Fibroblast of skin of back (primary cell): ENCODE results near the gene AUTS2.

Source experiments
- DNase-seq: peaks from one replicate; pipeline ENCODE4 v3.0.0-alpha.2; 2013

Gene AUTS2

DNA sequence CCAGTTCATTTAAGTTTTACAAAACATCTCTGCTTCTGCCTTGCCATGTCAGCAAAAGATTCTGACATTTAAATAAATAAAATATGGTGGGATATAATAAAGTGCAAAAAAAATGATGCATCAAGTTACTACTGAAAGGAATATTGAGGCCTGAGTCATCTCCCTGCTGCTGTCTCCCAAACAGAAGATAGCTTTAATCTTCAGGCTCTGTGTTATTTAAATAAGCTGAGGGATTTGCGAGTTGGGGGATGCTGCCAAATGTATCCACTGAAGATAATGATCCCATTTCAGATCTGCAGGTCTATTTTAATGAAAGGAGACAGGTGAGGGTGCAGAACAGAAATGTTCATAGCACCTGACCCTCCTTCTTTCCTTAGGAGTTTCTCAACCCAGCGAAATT is 720.8 kb downstream of the AUTS2 start:
- peak; percentile 16 for DNase-seq

DNA sequence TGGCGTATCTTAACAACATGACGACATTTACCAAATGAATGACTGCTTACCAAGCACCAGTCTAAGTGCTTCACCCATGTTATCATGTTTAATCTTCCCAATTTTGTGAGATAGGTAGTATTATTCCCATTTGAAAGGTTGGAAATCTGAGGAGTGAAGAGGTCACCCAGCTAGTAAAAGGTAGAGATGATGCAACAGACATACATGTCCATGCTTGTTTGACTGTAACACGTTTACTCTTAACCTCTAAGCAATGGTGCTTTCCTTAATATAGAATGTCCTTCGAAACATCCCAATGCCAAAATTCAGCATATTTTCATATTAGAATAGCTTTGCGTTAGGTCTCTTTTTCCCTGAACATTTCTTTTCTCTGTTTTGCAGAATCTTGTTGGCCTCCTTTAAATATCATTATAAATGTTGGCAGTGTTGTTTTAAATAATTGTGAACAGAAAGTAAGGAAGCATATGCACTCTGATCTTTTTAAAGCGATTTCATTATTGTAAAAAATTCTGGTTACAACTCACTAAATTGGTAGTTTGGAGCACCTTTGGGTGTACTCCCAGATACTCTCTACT is 722.8 kb downstream of the AUTS2 start:
- no peak for DNase-seq

DNA sequence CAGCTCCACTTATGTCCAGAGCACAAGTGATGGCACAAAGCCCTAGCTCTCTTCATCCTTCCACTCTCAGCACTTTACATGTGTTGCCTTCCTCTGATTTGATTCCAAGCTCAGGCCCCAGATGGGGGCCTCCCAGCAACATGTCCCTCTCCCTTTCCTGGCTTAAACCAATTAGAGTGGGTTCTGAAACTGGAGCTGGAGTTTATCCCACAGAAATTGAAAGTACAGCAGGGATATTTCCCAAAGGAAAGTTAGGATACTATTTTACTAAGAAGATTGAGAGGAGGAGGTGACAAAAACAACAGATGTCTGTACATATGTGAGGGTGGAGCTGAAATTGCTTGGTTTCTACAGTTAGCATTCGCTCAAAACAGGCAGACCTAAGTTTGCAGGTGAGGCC is 724.6 kb downstream of the AUTS2 start:
- no peak for DNase-seq

DNA sequence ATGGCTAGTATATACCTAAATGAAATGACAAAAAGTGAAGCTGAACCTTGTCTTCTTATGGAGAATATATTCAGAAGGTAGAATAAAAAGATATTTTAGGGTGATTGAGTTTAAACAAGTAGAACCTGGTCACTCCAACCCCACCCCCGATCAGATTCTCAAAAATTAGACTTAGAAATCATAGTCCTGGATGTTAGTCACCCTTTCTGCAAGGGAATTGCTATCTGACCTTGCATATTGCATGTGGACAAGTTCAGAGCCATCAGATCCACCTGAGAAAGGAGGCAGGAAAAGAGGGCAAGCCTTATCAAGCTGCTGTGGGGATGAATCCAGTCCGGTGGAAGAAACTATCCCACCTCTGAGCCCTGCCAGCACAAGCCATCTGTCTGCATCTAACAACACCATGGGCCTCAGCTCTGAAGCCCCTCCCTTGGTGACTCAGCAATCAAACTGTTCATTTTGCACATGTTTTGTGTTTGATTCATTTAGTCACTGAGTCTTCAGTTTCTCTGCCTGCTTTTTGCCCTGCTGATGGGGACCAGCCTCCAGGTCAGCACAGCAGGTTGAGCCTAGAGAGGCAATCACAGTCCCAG is 727.3 kb downstream of the AUTS2 start:
- peak; percentile 87 for DNase-seq

DNA sequence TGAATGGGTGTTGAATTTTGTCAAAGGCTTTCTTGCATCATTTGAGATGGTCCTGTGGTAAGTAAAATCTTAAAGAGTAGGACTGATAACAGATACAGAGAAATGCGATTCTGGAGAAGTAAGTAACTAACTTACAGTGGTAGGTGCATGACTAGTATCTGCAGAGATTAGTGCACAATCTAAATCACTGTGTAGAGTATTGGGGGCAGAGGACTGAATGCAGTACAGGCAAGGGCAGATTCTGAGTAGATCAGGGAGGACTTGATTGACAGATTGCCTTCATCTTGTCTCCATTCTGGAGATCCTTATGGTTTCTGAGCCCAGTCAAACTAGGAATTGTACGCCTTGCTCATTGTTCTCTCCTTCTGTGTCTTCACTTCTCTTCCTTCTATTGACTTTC is 736.0 kb downstream of the AUTS2 start:
- DNase-seq, result no peak

DNA sequence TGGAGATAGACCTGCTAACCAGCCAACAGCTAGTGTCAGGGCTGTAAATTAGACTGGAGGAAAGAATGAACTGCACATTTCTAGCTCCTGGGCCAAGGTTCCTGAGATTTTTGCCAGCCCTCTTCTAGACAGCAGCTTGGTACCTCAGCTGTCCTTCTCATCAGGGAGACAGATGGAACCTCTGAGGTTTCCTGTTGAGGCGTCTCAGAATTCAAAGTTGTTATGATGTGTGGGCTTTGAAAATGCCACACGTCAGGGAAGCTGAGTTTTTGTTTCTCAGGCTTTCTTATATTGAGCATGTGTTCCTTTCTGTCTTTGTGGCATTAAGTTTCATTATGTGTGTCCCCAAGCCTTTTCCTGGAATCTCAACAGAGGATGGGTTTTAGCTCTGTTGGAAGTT is 736.6 kb downstream of the AUTS2 start:
- DNase-seq, result no peak

DNA sequence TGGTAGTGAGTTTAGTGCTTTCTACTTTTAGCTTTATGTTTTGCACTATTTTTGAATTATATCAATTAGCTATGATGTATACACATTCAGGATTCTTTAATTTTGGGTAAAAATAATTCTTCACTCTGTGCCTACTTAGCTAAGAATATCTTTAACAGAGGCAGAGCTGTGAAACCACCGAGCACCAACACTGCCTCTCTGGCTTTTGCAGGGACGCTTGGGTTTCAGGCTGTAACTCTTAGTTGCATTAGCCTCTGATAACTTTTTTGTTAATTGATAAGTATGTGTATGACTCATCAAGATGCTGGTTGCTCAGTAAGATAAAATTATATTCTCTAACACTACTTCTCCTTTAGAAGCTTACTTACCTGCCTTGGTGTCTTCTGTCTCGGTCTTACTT is 738.3 kb downstream of the AUTS2 start:
- DNase-seq, result no peak

DNA sequence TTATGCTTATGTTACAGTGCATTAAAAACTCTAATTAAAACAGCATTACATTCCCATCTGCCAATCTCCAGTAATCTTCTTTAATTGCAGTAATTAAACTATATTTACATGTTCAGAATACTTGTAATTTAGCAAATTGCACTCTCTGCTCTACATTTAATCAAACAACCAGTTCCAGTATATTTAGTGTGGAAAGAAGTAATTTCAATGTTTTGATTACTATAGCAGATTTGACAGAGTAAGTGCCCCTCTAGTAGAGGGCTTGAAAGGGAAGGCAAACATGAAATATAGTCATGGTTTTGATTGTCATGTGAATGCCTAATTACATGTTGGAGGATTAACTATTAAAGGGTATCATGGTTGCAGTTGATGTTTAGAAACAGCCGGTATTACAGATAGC is 739.7 kb downstream of the AUTS2 start:
- DNase-seq, result no peak

DNA sequence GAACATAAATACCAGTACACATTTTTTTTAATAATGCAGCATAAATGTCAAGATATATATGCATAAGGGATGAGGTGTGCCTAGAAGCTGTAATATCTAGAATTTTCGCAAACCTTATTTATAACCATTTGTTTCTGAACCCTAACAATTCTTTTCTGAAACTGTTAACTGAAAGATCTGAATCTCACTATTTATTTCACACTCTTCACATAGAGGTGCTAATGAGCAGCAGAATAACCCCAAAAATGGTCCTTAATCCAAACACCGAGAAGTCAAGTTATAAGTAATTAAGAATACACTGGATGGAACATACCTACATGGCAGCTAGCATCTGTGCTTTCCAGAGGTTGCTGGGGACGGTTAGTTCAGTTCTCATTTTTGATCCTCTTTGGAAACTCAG is 742.0 kb downstream of the AUTS2 start:
- DNase-seq, result no peak

DNA sequence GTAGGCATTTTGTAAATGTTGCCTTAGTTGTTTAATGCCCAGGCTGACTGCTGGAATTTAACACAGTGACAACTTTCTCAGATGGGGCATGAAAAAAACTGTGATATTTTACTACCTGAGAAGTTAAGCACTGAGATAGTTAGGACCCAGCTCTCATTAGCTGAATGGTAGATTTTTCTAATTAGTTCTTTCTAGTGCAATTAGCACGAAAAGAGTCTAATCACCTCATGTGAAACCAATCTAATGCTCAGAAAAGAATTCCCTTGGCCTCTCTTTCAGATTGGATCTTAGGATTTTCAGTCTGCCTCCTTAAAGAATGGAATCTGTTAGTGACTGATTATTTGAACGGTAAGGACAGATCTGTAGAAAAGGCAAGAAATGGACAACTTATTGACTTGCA is 743.2 kb downstream of the AUTS2 start:
- DNase-seq, result no peak

DNA sequence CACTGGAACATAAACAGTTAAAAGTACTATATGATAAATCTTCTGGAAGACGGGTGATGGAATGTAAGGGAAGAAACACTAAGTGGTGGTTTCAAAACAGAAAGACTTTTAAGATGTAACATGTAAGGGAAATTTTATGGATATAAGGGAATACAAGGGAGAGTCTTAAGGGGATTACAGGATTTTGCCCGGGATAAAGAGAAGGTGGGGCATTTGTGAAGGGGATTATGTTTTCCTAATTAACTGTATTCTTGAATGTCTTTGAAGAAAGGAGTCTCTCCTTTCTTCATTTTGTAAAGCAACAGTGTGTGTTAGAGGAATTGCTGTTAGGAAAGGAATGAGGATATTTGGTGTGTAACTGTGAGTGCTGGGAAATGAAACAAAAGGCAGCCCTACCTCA is 745.2 kb downstream of the AUTS2 start:
- no peak for DNase-seq

DNA sequence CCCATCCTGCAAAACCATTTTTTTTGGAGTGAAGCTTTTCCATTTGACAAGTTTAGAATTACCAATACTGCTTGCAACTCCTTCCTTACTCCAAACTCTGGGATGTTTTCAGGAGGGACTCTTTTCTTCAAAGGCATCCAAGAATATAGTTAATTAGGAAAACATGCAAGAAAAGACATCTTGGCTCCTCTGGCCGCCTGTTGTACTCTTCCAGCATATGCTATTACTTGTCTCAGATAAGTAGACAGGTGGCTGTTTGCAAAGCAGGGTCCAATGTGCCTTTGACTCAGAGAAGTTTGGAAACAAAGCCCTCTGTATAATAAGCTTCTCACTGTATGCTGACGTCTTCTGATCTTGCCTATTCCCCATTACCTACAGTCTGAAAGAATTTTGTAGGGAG is 746.5 kb downstream of the AUTS2 start:
- no peak for DNase-seq

DNA sequence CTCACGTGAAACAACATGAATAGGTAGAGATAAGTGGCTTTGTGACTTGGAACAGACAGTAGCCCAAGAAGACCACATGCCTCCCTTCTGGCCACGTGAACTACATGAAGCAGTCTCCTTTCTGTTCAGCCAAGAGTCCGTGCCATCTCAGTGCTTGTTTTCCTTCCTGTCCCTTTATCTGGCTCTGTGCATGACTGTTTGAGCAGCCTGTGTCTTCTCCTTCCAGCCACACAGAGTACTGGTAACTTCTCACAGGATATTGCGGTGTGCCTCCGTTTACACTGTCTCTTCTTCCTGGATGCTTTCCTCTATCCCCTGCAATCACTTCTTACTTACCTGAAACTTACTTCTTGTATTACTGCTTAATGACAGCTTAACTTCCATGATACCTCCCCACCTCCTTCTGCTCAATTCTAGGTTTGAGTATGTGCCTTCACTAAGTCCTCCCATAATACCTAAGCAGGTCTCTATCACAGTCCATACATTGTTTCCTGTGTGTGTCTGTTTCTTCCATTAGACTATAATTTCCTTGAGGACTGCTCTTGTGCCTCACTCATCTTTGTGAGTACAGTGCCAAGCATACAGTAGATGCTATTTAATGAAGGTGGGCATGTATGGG is 748.7 kb downstream of the AUTS2 start:
- no peak for DNase-seq

DNA sequence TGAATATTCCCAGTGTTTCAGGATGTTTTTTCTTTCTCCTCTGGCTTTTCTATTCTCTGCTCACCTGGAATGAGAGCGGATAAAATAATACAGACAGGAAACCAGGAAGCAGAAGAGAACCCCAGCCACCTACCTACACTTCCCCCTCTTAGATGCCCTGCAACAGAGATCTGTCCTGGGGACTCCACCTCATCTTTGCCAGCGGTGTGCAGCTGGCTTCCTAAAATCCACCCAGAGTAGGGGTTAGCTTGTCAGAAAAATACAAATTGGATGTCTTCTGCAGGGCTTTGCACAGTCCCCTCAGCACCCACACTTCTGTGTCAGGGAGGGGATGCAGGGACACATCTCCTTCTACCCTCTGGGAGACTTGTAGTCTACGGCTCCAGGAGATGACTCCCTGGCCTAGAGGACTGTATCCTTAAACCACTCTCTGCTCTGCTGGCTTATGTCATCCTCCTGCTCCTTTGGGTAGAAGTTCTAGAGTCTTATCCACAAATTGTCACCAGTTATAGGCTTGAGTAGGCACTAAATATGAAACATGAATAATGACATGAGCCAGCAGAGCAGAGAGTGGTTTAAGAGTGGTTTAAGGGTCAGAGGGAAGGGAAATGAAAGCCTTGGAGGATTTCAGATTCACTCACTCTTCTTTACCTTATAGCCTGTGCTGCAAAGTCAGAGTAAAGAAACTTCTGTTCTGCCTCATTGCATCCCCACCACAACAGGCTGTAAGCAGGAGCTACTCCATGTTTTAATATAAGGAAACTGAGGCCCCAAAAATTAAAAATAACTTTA is 749.4 kb downstream of the AUTS2 start:
- no peak for DNase-seq

DNA sequence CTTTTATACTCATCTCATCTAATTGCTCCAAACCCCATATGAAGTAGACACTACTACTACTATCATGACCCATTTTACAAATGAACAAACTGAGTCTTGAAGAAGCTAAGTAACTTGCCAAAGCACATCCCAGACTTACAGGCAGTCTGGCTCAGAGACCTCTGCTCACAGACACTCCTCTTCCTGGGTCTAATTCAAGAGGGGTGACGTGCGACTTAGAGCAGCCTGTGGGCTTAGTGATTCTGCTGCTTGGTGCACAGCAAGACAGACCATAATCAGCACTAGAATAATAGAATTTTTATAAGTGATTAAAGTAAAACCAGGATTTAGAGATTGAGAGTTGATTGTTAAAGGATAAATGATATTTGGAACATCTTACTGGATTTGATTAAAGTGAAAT is 750.8 kb downstream of the AUTS2 start:
- DNase-seq, result no peak

DNA sequence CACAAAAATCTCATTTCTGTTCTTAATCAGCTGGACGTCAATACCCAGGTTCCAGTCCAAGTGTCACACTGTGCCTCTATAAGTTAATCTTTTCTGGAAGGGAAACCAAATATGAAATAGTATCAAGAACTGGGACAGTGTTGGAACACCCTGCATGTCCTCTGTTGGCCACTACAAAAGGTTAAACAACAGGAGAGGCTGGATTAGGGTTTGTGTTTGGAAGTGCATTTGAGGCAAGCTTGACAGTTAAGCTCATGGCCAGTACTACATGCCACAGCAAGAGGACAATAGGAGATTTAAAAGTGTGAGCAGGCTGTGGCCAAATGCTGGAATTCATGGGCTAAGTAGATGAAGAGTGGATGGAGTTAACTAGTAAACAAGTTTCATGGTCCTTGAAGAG is 751.5 kb downstream of the AUTS2 start:
- DNase-seq, result no peak

DNA sequence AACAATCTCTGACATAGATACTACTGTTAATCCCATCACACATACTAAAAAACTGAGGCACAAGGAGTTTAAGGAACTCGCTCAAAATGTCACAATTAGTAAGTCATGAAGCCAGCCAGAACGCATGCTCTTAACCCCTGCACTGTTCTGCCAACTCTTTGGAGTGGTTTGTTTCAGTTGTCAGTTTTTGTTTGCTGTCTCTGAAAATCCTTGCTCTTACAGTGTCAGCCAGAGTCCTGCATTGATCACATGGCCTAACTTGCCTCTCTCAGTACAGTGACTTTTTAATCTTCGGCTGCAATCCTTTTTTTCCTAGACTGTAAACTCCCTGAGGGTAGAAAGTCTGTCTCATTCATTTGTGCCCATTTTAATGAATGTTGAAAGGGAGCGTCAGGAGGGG is 753.8 kb downstream of the AUTS2 start:
- no peak for DNase-seq

DNA sequence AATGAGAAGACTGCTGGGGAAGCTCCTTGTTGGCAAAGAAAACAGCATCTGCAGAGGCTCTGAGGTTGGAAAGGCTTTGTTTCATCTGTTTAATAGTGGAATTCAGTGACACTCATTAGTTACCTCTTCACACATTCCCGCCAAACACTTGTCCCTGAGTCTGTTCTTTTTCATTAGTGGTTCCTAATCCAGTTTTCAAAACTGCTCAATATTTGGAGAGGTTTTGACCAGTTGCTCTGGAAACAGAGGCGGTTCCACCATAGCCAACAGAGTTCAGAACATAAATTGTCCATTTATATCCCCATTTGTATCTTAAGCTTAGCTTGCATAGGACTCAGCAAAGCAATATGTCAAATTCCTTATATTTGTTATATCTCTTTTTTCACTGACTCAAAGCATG is 754.6 kb downstream of the AUTS2 start:
- DNase-seq, result no peak

DNA sequence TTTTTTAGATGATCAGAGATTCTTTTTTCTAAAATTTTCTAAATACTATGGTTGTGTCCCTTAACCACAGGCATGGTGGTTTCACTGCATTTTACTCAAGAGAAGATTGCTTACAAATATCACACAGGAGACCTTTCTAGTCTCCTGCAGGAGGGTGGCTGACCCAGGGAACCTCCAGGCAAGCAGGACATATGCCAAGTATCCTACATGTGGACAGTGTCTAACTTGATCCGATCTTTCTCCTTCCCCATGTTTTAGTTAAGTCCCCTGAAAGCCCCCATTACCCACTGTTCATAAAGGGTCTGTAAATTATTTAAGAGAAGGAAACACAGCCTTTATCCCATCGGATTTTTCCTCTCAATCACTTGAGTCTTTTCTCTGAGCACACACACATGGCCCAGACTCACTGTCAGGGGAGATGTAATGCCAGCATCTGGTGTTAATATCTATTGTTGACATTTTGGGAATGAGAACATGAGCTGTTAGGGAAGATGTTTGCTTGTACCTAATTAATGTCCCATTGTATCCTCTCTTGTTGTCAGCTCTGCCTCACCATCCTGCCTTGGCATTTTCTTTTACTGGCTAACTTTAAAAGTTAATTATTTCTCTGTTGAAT is 755.2 kb downstream of the AUTS2 start:
- DNase-seq, result no peak

DNA sequence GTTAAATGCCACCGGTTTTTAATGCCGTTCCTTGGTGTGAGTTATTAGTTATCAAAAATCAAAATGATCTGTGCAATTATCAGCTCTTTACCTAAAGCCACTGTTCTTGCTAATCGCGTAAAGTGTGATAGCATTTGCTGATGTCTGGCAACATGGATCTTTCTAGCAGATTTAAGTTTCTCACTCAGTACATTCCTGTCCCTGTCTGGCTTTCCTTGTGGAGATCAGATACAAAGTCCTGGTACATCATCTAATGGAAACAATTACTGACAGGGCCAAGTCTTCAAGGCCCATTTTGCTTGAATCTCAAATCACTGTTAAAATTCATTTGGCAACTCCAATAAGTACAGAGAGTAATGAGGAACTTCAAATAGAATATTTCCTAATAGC is 755.7 kb downstream of the AUTS2 start:
- DNase-seq, result no peak

DNA sequence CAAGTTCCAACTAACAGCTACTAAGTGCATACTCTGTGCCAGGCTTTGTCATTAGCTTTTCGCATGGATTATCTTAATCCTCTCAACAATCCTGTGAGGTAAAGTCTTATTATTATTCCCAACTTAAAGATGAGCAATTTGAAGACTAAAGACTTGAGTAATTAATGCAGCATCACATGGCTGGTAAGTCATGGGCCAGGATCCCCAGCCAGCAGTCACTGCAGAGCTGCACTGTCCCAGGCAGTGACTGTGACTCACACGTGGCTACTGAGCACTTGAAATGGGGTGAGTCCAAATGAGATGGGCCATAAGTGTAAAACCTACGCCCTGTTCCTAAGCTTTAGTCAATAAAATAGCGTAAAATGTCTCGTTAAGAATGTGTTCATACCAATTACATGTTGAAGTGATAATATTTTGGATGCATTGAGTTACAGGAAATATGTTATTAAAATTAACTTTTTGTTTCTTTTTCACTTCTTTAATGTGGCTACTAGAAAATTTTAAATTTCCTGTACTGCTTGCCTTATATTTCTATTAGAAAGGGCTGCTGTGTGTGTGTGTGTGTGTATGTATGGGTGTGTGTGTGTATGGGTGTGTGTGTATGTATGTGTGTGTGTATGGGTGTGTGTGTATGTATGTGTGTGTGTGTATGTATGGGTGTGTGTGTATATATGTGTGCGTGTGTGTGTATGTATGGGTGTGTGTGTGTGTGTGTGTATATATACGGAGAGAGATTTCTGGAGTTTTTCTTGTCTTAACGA is 756.3 kb downstream of the AUTS2 start:
- peak; percentile 30 for DNase-seq

DNA sequence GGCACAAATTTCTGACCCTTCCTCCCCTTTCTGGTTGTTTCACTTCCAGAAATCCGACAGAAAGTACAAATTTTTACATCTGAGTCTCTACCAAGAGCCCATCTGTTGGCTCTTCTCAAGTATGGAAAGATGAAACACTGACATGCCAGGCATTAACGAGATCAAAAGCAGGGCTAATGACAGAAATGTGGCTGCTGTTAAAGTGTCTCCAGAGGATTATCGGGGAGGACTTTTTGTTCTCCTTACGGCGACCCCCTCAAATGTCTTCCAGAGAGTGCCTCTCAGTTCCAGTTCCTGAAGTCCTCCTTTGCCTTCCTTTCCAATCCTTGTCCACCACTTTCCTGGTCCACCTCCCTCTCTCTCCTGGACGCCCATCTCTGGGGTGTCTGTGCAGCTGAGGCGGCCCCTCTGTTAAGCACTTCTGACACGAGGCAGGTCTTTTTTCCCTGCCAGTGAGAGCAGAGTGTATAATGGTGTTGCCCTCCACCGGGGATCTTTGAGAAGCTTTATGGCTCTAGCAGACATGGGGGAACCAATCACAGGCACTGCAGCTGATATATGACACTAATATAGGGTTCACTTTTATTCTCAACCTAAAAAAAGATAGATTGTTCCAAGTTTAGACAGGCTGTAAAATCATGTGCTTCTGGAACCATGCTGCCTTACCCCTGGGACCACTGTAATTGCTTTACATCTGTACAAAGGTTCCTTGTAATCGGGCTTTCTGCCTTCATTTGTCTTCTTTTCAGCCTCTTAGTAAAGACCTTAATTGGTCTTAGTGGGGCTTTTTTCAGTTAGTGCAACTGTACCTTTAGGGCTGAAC is 757.1 kb downstream of the AUTS2 start:
- DNase-seq, result no peak
